Activated CD4-positive, alpha-beta T cell treated with anti-CD3 and anti-CD28 coated beads, Interleukin-2, Interleukin-4, amounts not matched to agents 100 ng/mL and 50 ng/mL, durations not matched to agents 16 hours and 8 hours (primary cell): ENCODE data around the gene ZFP2.
"Not testable (repeated sequence)": the region's sequence is repeated elsewhere in the genome, so short reads cannot be mapped to it uniquely, and the experiment has no call there.

Experiments used
- DNase-seq: peaks from one replicate; pipeline ENCODE4 v3.0.0-alpha.2; 2020; ENCODE audit warnings: low spot score

The ZFP2 gene

GRCh38 chr5:178895615-178896571 is at the start of gene ZFP2:
TSS of gene ZFP2 (plus strand) at chr5:178895913. CDS start at chr5:178931314, 35,401 bp downstream.
- DNase-seq = no peak

GRCh38 chr5:178849316-178849715 is 46.4 kb upstream of the ZFP2 start:
- no peak for DNase-seq

GRCh38 chr5:178851951-178852350 is 43.8 kb upstream of the ZFP2 start:
- no peak for DNase-seq

- DNase-seq = no peak
Measured at GRCh38 chr5:178854284-178854683, 41.4 kb upstream of the ZFP2 start.

GRCh38 chr5:178859625-178860521 is 35.8 kb upstream of the ZFP2 start, which contains the start of gene ZNF354B:
TSS of gene ZNF354B (plus strand) at chr5:178859953. CDS start at chr5:178861048, 1,095 bp downstream.
- peak; percentile 84 for DNase-seq

GRCh38 chr5:178860615-178861014 is 35.1 kb upstream of the ZFP2 start:
- not testable (repeated sequence) for DNase-seq

GRCh38 chr5:178861627-178862026 is 34.1 kb upstream of the ZFP2 start:
- DNase-seq = no peak

GRCh38 chr5:178866946-178867345 is 28.8 kb upstream of the ZFP2 start:
- DNase-seq = no peak

- DNase-seq = no peak
Measured at GRCh38 chr5:178869577-178869976, 26.1 kb upstream of the ZFP2 start.

- DNase-seq = no peak
Measured at GRCh38 chr5:178870411-178870810, 25.3 kb upstream of the ZFP2 start.

GRCh38 chr5:178872302-178872701 is 23.4 kb upstream of the ZFP2 start:
- no peak for DNase-seq

- not testable (repeated sequence) for DNase-seq
Measured at GRCh38 chr5:178883115-178883694, 12.5 kb upstream of the ZFP2 start.

- no peak for DNase-seq
Measured at GRCh38 chr5:178883815-178884430, 11.8 kb upstream of the ZFP2 start.

- DNase-seq = no peak
Measured at GRCh38 chr5:178899289-178899688, 3.6 kb downstream of the ZFP2 start.

- DNase-seq = no peak
Measured at GRCh38 chr5:178902849-178903248, 7.1 kb downstream of the ZFP2 start.

GRCh38 chr5:178931846-178932760 is 36.4 kb downstream of the ZFP2 start:
- no peak for DNase-seq

GRCh38 chr5:178940569-178941360 is 45.1 kb downstream of the ZFP2 start, which contains the start of gene ZNF454:
TSS of gene ZNF454 (plus strand) at chr5:178941198. CDS start at chr5:178942792, 1,594 bp downstream.
- no peak for DNase-seq

GRCh38 chr5:178941361-178941760 is 45.6 kb downstream of the ZFP2 start:
- DNase-seq = no peak

GRCh38 chr5:178965465-178966055 is 69.8 kb downstream of the ZFP2 start:
- no peak for DNase-seq
